Activated CD8-positive, alpha-beta T cell treated with anti-CD3 and anti-CD28 coated beads, Interleukin-2, amount 10 ng/mL, durations not matched to agents 7 days and 5 days (primary cell): ENCODE data around the gene NLRP3. TPM values are rescaled to one million over a fixed set of nuclear protein-coding genes. Genes with fewer than 3 reads are reported as not detected.
A peak's percentile ranks its signal among the peaks of the same experiment; 100 is the strongest.
"Not testable (repeated sequence)": the region's sequence is repeated elsewhere in the genome, so short reads cannot be mapped to it uniquely, and the experiment has no call there.

ENCODE experiments used
- ATAC-seq: fragments of 150-1000 bp; cut with Tn5 transposase; one replicate; pipeline ENCODE4 v1.10.0; 2021; ENCODE audit warnings: moderate library complexity
- CTCF ChIA-PET: fragments of 350-600 bp; sonication (Branson Sonifier 250); formaldehyde crosslinking; loops from one replicate; lab custom pipeline; 2021; ENCODE audit warnings: antibody characterized with exemption; lab: Charles Lee
- POLR2A ChIA-PET: fragments of 350-600 bp; sonication (Branson Sonifier 250); formaldehyde crosslinking; loops from one replicate; lab custom pipeline; 2021; ENCODE audit warnings: antibody characterized with exemption; lab: Charles Lee
- DNase-seq: peaks from one replicate; pipeline ENCODE4 v3.0.0-alpha.2; 2020
- H3K27ac Mint-ChIP-seq: one replicate; pipeline ENCODE4 v1.8.0; 2021; ENCODE audit warnings: mild to moderate bottlenecking, mixed read lengths
- H3K27me3 Mint-ChIP-seq: one replicate; pipeline ENCODE4 v1.8.0; 2021; ENCODE audit warnings: low read depth, mixed read lengths
- H3K36me3 Mint-ChIP-seq: one replicate; pipeline ENCODE4 v1.8.0; 2021; ENCODE audit warnings: low read depth, mixed read lengths
- H3K4me1 Mint-ChIP-seq: one replicate; pipeline ENCODE4 v1.8.0; 2021; ENCODE audit warnings: low read depth, mixed read lengths
- H3K4me3 Mint-ChIP-seq: one replicate; pipeline ENCODE4 v1.8.0; 2021; ENCODE audit warnings: mild to moderate bottlenecking, mixed read lengths
- H3K9me3 Mint-ChIP-seq: one replicate; pipeline ENCODE4 v1.8.0; 2022; ENCODE audit warnings: mixed read lengths; ENCODE audit not compliant: insufficient read depth
- total RNA-seq, 2 experiments: library from RNA; stranded (reverse); gene quantifications; one replicate each; pipeline ENCODE4 v1.2.3, GENCODE V29; 2021

Gene NLRP3
- total RNA-seq, 2 experiments from 2014 or later, result 4.5 to 4.7 TPM

DNA sequence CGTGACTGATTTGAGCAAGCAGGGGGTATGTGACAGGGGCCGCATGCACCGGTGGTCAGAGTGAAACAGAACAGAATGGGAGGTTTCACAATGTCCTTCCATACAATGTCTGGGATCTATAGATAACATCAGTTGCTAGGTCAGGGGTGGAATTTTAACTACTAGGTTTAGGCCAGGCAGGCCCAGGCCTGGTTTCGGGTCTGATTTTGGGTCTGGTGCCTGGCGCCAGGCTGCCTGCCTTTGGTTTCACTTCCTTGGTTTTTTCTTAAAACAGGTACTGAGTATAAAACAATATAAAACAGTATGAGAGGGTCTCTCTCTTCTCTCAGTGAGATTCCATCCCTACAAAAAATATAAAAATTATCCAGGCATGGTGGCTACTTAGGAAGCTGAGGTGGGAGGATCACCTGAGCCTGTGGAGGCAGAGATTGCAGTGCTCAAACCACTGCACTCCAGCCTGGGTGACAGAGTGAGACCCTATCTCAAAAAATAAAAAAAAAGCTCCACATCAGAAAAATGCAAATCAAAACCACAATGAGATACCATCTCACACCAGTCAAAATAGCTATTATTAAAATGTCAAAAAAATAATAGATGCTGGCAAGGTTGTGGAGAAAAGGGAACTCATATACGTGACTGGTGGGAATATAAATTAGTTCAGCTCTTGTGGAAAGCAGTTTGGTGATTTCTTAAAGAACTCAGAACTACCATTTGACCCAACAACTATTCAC, 60.5 kb downstream of the NLRP3 start:
- H3K4me1 Mint-ChIP-seq, H3K4me3 Mint-ChIP-seq, H3K36me3 Mint-ChIP-seq, H3K9me3 Mint-ChIP-seq, H3K27ac Mint-ChIP-seq, POLR2A ChIA-PET, ATAC-seq, H3K27me3 Mint-ChIP-seq, DNase-seq: not testable (repeated sequence)
- CTCF ChIA-PET, result interaction anchor here (0.9 kb wide), 1 partner anchor 87 kb away, joined by 3 read pairs; no protein-coding TSS in a partner anchor

DNA sequence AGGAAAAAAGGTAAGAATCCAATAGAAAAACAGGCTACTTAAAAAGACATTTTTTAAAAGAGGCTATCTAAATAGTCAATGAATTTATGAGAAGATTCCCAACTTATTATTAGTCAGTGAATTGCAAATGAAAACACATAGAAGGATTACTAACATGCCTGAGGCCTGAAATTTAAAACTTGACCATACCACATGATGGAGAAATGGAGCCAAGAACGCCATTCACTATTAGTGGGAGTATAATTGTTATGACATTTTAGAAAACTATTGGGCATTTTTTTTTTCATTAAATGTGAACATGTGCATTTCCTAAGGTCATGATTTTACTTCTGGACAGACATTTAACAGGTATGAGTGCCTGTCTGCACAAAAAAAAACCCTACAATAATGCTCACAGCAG, 66.8 kb downstream of the NLRP3 start:
- Mint-ChIP-seq H3K4me3 (no peak overlapping the region), H3K9me3 (no peaks in the 10 kb centered on the region), H3K27me3 (peaks cover 3% of the 10 kb centered on the region), H3K4me1 (no peaks in the 10 kb centered on the region), H3K27ac (no peak overlapping the region), H3K36me3 (no peaks in the 10 kb centered on the region)
- DNase-seq (no peak), ATAC-seq (no peak)
- POLR2A ChIA-PET, result no interaction called here
- CTCF ChIA-PET, result no interaction called here

DNA sequence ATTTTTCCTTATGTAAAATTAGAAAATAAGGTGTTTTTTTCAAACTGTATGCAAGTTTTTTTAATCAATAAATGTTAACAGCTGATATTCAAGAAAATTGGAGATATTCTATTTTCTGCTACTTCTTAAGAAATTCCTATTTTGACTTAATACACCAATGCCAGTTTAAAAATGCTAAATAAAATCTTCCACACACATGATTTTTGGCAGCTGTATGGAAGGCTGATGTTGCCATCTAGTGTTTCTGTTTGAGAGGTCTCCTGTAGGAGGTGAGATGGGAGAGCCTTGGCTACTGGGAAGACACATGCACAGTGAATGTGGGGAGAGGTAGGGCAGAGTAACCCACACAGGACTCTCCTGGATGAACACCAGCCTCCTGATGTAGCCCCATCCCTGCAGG, 71.1 kb downstream of the NLRP3 start:
- H3K4me1 Mint-ChIP-seq, result no peaks in the 10 kb centered on the region
- peak; percentile 41 for DNase-seq

DNA sequence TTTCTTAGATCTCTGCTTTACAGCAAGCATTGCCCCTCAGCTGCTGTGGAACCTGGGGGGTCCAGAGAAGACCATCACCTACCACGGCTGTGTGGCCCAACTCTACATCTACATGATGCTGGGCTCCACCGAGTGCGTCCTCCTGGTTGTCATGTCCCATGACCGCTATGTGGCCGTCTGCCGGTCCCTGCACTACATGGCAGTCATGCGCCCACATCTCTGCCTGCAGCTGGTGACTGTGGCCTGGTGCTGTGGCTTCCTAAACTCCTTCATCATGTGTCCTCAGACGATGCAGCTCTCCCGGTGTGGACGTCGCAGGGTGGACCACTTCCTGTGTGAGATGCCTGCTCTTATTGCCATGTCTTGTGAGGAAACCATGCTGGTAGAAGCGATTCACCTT, 75.4 kb downstream of the NLRP3 start:
- H3K4me1 Mint-ChIP-seq, result no peaks in the 10 kb centered on the region
- no peaks in the 10 kb centered on the region for H3K9me3 Mint-ChIP-seq
- no peak overlapping the region for H3K4me3 Mint-ChIP-seq
- ATAC-seq (no peak), DNase-seq (no peak)
- peaks cover 24% of the 10 kb centered on the region for H3K27me3 Mint-ChIP-seq
- no peak overlapping the region for H3K27ac Mint-ChIP-seq
- POLR2A ChIA-PET, result no interaction called here
- H3K36me3 Mint-ChIP-seq, result no peaks in the 10 kb centered on the region
- CTCF ChIA-PET, result interaction anchor here (6.9 kb wide), 1 partner anchor 101 kb away, joined by 62 read pairs; no protein-coding TSS in a partner anchor

More for the DNA sequence above, 71.1 kb downstream of the NLRP3 start:
- no peaks in the 10 kb centered on the region for H3K36me3 Mint-ChIP-seq
- H3K4me3 Mint-ChIP-seq, result no peak overlapping the region
- CTCF ChIA-PET, result interaction anchor here (0.7 to 6.9 kb wide), 7 partner anchors 93 to 143 kb away, joined by 3 to 62 read pairs (median 4); no protein-coding TSS in a partner anchor
- no peaks in the 10 kb centered on the region for H3K9me3 Mint-ChIP-seq
- peak; percentile 69 for ATAC-seq
- H3K27ac Mint-ChIP-seq, result no peak overlapping the region
- H3K27me3 Mint-ChIP-seq, result peaks cover 15% of the 10 kb centered on the region
- POLR2A ChIA-PET, result interaction anchor here (1.0 kb wide), 1 partner anchor 97 kb away, joined by 3 read pairs; no protein-coding TSS in a partner anchor

DNA sequence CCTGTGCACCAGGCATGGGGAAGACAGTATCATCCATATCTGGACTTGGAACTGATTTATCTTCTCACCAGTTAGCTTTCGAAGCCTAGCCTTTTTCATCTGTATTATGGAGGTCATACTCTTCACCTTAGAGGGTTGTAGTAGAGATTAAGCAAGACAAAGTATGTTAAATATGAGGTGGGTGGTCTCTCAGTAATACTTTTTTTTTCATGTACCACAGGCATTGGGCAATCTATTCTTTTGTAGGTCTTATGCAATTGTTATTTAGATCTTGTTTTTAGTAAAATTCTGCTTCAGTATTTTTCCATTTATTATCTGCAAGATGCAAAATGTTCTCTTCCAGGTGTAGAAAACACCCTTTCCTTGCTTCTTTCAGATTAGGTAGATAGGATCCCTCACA, 77.1 kb downstream of the NLRP3 start:
- Mint-ChIP-seq H3K36me3 (no peaks in the 10 kb centered on the region), H3K9me3 (no peaks in the 10 kb centered on the region), H3K27me3 (peaks cover 25% of the 10 kb centered on the region), H3K27ac (no peak overlapping the region), H3K4me1 (no peaks in the 10 kb centered on the region), H3K4me3 (no peak overlapping the region)
- POLR2A ChIA-PET, result no interaction called here
- ATAC-seq, result no peak
- DNase-seq, result no peak
- CTCF ChIA-PET, result no interaction called here

DNA sequence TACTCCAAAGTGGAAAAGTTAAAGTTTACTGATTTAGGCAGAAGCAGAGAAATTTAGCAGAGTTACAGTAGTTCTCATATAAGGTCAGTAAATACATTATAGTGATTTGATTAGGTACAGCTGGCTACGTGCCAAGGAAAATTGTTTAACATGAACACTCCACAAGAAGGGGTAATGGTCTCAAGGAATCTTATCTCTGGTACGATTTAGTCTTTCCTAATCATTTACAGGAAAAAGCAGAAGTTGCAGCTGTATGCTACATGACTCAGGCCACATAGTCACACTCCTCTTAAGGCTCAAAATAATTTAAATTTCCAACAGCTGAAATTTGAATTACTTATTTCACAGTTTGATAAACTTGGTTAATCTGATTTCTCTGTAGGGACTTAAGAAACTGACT, 78.8 kb downstream of the NLRP3 start:
- ChIA-PET POLR2A (interaction anchor here (0.9 kb wide), 1 partner anchor 9 kb away, joined by 4 read pairs; no protein-coding TSS in a partner anchor), CTCF (no interaction called here)
- H3K27ac Mint-ChIP-seq, result no peak overlapping the region
- H3K4me3 Mint-ChIP-seq, result no peak overlapping the region
- H3K27me3 Mint-ChIP-seq, result peaks cover 21% of the 10 kb centered on the region
- no peak for DNase-seq
- H3K36me3 Mint-ChIP-seq, result no peaks in the 10 kb centered on the region
- H3K9me3 Mint-ChIP-seq, result no peaks in the 10 kb centered on the region
- ATAC-seq, result no peak
- H3K4me1 Mint-ChIP-seq, result no peaks in the 10 kb centered on the region

DNA sequence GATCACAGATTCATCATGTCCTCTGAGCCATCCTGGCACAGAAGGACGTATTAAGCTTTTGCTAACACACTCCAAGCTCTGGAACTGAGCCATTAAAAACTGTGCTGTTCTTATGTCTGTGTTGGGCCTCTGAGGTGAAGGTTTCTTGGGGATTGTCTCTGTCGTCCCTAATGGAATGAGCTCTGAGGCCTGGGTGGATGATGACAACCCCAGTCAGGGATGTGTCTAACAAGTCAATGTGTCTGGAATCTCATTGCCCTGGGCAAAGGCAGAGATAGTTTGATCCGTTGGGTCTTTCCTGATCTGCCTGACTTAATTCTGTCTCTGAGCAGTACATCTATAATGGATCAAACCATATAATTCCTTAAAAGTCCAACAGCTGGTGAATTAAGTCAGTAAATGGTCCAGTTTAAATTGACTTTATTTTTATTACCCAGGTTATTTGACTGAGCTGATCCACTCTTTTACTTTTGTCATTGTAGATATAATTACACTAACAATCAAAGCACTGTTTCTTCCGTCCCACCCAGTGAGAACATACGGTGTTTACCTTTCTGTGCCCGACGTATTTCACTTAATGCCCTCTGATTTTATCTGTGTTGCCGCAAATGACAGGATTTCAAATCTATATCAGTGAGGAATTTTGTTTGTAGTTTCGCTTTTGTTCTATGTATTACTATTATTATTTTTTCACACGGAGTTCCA, 80.8 kb downstream of the NLRP3 start:
- no peak overlapping the region for H3K4me3 Mint-ChIP-seq
- H3K4me1 Mint-ChIP-seq, result no peaks in the 10 kb centered on the region
- peaks cover 19% of the 10 kb centered on the region for H3K27me3 Mint-ChIP-seq
- no peak for ATAC-seq
- no peak for DNase-seq
- ChIA-PET CTCF (interaction anchor here (1.3 kb wide), 1 partner anchor 124 kb away, joined by 3 read pairs; no protein-coding TSS in a partner anchor), POLR2A (no interaction called here)
- no peaks in the 10 kb centered on the region for H3K36me3 Mint-ChIP-seq
- no peaks in the 10 kb centered on the region for H3K9me3 Mint-ChIP-seq
- no peak overlapping the region for H3K27ac Mint-ChIP-seq

Other genes with a start within 250 kb of the NLRP3 start
- 10 to 100 TPM; 29.1 to 32.4 TPM for gene ZNF124, start 244.2 kb upstream of the NLRP3 start, total RNA-seq
- not detected for gene VN1R5, start 160.1 kb upstream of the NLRP3 start, total RNA-seq
- gene ZNF496, start 84.3 kb upstream of the NLRP3 start, total RNA-seq, result 10 to 100 TPM; 20.5 to 22.0 TPM
- not detected for gene OR2B11, start 41.9 kb downstream of the NLRP3 start, total RNA-seq
- gene OR2C3, start 120.3 kb downstream of the NLRP3 start, total RNA-seq, result not detected
- gene GCSAML, start 133.0 kb downstream of the NLRP3 start, total RNA-seq, result not detected
- not detected for gene OR2G2, start 172.2 kb downstream of the NLRP3 start, total RNA-seq
- not detected for gene OR2G3, start 189.4 kb downstream of the NLRP3 start, total RNA-seq